H1 (cell line): Measurements from ENCODE around the gene LMTK2. TPM values are rescaled to one million over a fixed set of nuclear protein-coding genes. Genes with fewer than 3 reads are reported as not detected.

Experiments
- GTF2F1 ChIP-seq: IDR thresholded peaks from 2 replicates; pipeline ENCODE4 v1.6.1; 2012; ENCODE audit warnings: low read depth, low read length, improper control_type of control experiment, borderline replicate concordance
- NANOG ChIP-seq: IDR thresholded peaks from 2 replicates; pipeline ENCODE4 v1.6.1; 2011; ENCODE audit warnings: low read length, low read depth, mild to moderate bottlenecking, inconsistent platforms; ENCODE audit not compliant: insufficient read depth, poor library complexity, severe bottlenecking
- PHF8 ChIP-seq: fragments of 200-600 bp; sonication (generic); conservative IDR thresholded peaks from 2 replicates; pipeline ENCODE4 v1.7.1; 2012; ENCODE audit warnings: low read depth, mild to moderate bottlenecking, inconsistent platforms, low read length, moderate library complexity
- TBP ChIP-seq: IDR thresholded peaks from 2 replicates; pipeline ENCODE4 v1.6.1; 2011; ENCODE audit warnings: low read depth, low read length, improper control_type of control experiment
- polyA plus RNA-seq, 7 experiments: library from polyadenylated mRNA; depleted of rRNA in 3 of 7; stranded (reverse) in 5 of 7; unstranded in 2 of 7; fragments of >200 nt in 5 of 7; fragments of 200-250 nt in 2 of 7; gene quantifications; 1 replicate in 5 of 7; 2 replicates in 1 of 7; 4 replicates in 1 of 7; pipeline versions ENCODE4 v1.2.1 to v1.2.3, GENCODE V29; 2011 to 2013; ENCODE audit warnings: missing spikeins in 2 of 7, mixed read lengths in 2 of 7
- total RNA-seq: library from RNA; stranded (reverse); fragmentation: NEBNext Ultra II Directional; extraction: Animal tissue kit (Norgen Biotek cat#: 25700); gene quantifications from 2 replicates; pipeline ENCODE4 v1.2.1, GENCODE V29; 2021

LMTK2 gene
- total and polyA plus RNA-seq, 2 of the 8 experiments (the other 6 are each of a cell fraction or from before 2014, with no cell fraction given): 9.7 to 30.7 TPM

- TF ChIP-seq PHF8 (no peak), NANOG (no peak), GTF2F1 (no peak), TBP (no peak)
Observed at GRCh38 chr7:98229441-98229840, 122.8 kb downstream of the LMTK2 start (continued).
